GM10248 (cell line): ENCODE data around the gene CD274.
"Not testable (repeated sequence)": the region's sequence is repeated elsewhere in the genome, so short reads cannot be mapped to it uniquely, and the experiment has no call there.

Experiments used
- CTCF ChIA-PET: fragments of 300-600 bp; sonication (Branson Sonifier 250); formaldehyde crosslinking; extraction: SDS; loops from one replicate; lab custom pipeline; 2021; ENCODE audit warnings: antibody characterized with exemption; lab: Yijun Ruan, JAX
- POLR2A ChIA-PET: fragments of 350-650 bp; sonication (Branson Sonifier 250); formaldehyde crosslinking; extraction: SDS; loops from one replicate; lab custom pipeline; 2020; ENCODE audit warnings: antibody characterized with exemption; lab: Yijun Ruan, JAX
- DNase-seq: peaks from one replicate; pipeline ENCODE4 v3.0.0; 2012; ENCODE audit errors: extremely low spot score
- TF ChIP-seq, protein P1 (sequence below): IDR thresholded peaks from 2 replicates; pipeline ENCODE4 v1.5.1; 2012; ENCODE audit warnings: mild to moderate bottlenecking, low read depth; ENCODE audit errors: extremely low read depth, missing control alignments, control extremely low read depth

The CD274 gene

DNA sequence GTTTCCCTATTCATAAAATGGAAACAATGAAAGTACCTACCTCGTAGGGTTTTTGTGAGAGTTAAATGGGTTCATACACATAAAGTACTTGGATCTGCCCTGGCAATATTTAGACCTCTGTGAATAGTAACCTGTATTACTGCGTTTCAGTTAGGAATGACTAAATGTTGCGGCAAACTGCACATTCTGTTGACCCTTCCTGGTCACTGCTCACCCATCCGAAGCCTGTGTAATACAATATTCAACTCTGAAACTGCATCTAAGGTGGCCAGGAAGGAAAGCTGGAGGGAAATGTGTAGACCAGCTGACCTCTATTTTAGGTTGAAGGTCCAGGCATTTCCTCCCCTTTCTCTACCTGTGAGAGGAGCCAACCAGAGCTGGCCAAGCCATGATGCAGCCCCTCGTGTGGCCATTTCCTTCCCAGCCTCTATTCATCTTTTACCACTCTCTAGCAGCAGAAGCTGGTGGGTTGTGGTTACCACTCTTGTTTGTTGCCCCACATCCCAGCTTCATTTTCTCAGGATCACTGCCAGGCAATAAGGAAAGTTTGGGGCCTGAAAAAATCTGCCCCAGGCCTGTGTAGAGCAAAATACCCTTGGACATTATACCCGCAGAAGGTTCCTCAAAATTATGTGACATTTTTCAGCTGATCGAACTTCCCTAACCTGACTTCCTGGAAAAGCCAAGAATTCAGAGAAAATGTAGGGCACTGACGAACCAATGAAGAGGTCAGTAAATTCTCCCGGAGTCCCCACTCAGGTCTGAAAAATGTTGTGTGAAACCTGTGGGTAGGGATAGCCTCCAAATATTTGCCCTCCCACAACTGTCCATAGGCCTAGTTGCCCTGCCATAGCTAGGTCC lies 39.5 kb downstream of the CD274 start:
- TF ChIP-seq, protein P1, sequence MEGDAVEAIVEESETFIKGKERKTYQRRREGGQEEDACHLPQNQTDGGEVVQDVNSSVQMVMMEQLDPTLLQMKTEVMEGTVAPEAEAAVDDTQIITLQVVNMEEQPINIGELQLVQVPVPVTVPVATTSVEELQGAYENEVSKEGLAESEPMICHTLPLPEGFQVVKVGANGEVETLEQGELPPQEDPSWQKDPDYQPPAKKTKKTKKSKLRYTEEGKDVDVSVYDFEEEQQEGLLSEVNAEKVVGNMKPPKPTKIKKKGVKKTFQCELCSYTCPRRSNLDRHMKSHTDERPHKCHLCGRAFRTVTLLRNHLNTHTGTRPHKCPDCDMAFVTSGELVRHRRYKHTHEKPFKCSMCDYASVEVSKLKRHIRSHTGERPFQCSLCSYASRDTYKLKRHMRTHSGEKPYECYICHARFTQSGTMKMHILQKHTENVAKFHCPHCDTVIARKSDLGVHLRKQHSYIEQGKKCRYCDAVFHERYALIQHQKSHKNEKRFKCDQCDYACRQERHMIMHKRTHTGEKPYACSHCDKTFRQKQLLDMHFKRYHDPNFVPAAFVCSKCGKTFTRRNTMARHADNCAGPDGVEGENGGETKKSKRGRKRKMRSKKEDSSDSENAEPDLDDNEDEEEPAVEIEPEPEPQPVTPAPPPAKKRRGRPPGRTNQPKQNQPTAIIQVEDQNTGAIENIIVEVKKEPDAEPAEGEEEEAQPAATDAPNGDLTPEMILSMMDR: no peak
- POLR2A ChIA-PET: interaction anchor here (0.6 kb wide), 1 partner anchor 19 kb away, joined by 5 read pairs; no protein-coding TSS in a partner anchor
- no peak for DNase-seq
- CTCF ChIA-PET: interaction anchor here (1.2 to 2.0 kb wide), 2 partner anchors 9 to 43 kb away, joined by 4 to 5 read pairs; no protein-coding TSS in a partner anchor

DNA sequence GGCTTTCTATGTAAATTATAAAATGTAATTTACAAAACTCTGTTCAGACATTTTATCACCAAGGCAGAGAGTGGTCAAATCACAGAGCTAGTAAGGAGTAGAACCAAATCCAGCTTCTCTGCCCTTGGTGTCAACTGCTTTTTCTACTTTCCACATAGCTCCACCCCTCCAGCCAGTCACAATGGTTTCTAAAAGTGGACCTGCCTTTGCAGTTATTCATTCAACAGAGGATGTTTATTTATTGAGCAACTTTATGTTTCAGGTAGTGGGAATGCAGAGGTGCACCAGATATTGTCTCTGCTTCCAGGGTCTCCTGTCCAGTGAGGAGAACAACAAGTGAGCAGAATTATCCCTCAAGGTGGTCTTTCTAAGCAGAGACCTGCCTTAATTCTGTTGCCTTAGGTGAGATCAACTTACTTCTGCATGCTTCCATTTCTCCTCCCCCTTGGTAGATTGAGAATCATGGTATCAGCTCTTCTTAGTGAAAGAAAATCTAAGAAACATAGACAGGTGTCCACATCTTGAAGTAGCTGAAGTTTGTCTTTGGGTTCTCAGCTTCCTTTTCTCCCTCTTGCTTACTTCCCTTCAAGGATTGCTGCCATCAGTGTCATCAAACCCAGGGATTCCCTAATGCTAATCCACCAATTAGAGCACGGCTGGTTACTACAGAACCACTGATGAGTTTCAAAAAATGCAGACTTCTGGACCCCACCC lies 42.8 kb downstream of the CD274 start:
- no peak for DNase-seq
- POLR2A ChIA-PET: interaction anchor here (1.2 to 1.3 kb wide), 2 partner anchors 43 to 90 kb away, joined by 3 read pairs; partner anchors contain the start of gene CD274

DNA sequence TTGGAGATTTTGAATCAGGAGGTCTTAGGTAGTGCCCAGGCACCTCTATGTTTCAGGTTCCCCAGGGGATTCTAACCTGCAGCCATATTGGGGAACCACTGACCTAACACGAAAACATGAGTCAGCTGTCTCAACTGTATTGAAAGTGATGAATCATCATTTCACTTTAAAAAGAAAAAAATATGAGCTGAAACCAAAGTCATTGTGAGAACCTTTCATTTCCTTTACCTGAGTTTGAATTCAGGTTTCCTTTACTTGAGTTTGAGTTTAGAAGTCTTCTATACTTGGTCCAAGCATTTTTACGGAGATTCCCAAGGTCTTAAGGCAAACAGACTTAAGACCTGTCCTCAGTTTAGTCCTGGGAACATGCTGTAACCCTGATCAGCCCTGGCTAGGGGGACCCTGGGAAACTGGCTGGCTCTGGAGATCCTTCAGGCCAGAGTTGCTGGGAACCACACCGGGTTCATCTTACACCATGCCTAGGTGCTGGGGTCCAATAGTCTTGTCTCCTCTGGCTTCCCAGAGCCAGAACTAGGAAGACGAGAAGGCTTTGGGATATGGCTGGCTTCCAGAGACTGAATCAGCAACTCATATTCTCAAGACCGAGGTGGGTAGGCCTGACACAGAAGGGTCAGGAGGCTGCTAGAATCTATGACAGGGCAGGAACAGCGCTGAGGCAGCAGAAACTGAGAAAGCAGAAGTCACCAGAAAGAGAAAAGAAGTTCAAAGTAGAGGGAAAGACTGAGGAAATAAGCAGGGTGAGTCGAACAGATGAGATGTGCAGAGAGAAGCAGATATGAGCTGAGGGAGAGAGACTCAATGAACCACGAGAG lies 43.6 kb downstream of the CD274 start:
- CTCF ChIA-PET: interaction anchor here (1.1 to 2.5 kb wide), 8 partner anchors 8 to 106 kb away, joined by 3 to 10 read pairs (median 4); no protein-coding TSS in a partner anchor
- DNase-seq: peak; percentile 75
- POLR2A ChIA-PET: interaction anchor here (1.1 to 1.3 kb wide), 3 partner anchors 13 to 90 kb away, joined by 3 read pairs; partner anchors contain the start of gene CD274
- TF ChIP-seq, protein P1: no peak

More for the DNA sequence above, 42.8 kb downstream of the CD274 start:
- CTCF ChIA-PET: interaction anchor here (0.9 to 2.5 kb wide), 10 partner anchors 9 to 107 kb away, joined by 3 to 10 read pairs (median 4); partner anchors contain the start of gene CD274
- TF ChIP-seq, protein P1: no peak

DNA sequence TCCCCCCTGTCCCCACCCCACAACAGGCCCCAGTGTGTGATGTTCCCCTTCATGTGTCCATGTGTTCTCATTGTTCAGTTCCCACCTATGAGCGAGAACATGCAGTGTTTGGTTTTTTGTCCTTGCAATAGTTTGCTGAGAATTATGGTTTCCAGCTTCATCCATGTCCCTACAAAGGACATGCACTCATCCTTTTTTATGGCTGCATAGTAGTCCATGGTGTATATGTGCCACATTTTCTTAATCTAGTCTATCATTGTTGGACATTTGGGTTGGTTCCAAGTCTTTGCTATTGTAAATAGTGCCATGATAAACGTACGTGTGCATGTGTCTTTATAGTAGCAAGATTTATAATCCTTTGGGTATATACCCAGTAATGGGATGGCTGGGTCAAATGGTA lies 44.4 kb downstream of the CD274 start:
- ChIA-PET CTCF (interaction anchor here (2.5 kb wide), 1 partner anchor 95 kb away, joined by 10 read pairs; no protein-coding TSS in a partner anchor), POLR2A (interaction anchor here (0.6 to 1.1 kb wide), 5 partner anchors 10 to 56 kb away, joined by 3 to 6 read pairs (median 5); no protein-coding TSS in a partner anchor)
- DNase-seq: not testable (repeated sequence)

DNA sequence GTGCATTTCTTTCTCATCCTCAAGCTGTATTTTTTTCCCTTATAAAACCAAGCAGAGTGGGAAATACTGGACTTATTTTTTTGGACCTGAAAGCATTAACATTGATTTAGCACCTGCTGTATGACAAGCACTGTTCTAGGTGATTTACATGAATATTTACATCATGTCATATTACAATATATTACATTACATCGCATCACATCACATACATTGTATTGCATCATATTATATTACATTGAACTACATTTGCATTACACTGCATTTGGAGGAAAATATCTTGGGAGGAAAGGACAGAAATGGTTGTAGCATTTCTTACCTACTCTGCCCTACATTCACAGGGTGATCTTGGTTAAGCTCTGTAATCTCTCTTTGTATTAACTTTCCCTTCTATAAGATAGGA lies 48.8 kb downstream of the CD274 start:
- CTCF ChIA-PET: interaction anchor here (0.6 to 1.7 kb wide), 5 partner anchors 11 to 84 kb away, joined by 3 to 7 read pairs (median 5); partner anchors contain the start of genes CD274 and PDCD1LG2
- TF ChIP-seq, protein P1: no peak
- POLR2A ChIA-PET: no interaction called here
- DNase-seq: no peak

DNA sequence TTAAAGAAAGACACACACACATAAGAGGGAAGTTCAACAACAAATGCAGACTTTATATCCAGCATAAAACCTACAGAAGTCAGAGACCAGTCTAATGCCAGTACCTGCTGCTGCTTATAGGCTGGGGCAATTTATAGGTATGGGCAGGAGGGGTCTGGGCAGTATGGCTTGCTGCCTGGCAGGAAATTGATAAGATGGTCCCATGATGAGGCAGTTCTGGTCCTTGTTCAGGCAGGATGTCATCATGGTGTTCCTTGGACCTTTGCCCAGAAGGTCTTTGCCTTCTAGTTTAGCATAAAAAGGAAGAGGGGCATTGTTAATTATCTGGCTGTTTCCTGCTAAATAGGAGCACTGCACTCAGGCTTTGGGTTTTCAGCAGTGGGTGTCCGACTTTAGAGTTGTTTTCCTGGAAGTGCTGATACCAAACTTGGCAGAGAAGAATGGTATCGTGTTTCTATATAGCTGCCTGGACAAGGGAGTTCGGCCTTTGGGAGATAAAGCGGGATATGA lies 49.6 kb downstream of the CD274 start:
- ChIA-PET CTCF (interaction anchor here (1.6 to 1.7 kb wide), 3 partner anchors 11 to 83 kb away, joined by 4 to 7 read pairs (median 5); partner anchors contain the start of gene PDCD1LG2), POLR2A (no interaction called here)
- TF ChIP-seq, protein P1: no peak
- DNase-seq: no peak
